GM12873 (cell line): ENCODE measurements around the gene LMOD2.

Experiments
- CTCF ChIP-seq: IDR thresholded peaks from 2 replicates; pipeline ENCODE4 v1.5.1; 2012; ENCODE audit warnings: low read depth, mild to moderate bottlenecking, moderate library complexity, low read length, control low read depth; ENCODE audit not compliant: insufficient read depth; ENCODE audit errors: missing control alignments

Gene LMOD2

GRCh38 chr7:123705211-123705901 is 49.7 kb downstream of the LMOD2 start:
- no peak for TF ChIP-seq CTCF

- no peak for TF ChIP-seq CTCF
Measured at GRCh38 chr7:123709525-123709924, 53.9 kb downstream of the LMOD2 start.

- TF ChIP-seq CTCF = no peak
Measured at GRCh38 chr7:123710683-123711082, 55.0 kb downstream of the LMOD2 start.

GRCh38 chr7:123711832-123712293 is 56.2 kb downstream of the LMOD2 start:
- TF ChIP-seq CTCF = no peak

- no peak for TF ChIP-seq CTCF
Measured at GRCh38 chr7:123712619-123713018, 57.0 kb downstream of the LMOD2 start.
